ENCODE results near the gene C20orf173. TPM values are rescaled to one million over a fixed set of nuclear protein-coding genes. Genes with fewer than 3 reads are reported as not detected.

C20orf173 gene
- polyA plus RNA-seq, 1 of the 3 experiments (the other 2 are of a cell fraction): not detected

DNA sequence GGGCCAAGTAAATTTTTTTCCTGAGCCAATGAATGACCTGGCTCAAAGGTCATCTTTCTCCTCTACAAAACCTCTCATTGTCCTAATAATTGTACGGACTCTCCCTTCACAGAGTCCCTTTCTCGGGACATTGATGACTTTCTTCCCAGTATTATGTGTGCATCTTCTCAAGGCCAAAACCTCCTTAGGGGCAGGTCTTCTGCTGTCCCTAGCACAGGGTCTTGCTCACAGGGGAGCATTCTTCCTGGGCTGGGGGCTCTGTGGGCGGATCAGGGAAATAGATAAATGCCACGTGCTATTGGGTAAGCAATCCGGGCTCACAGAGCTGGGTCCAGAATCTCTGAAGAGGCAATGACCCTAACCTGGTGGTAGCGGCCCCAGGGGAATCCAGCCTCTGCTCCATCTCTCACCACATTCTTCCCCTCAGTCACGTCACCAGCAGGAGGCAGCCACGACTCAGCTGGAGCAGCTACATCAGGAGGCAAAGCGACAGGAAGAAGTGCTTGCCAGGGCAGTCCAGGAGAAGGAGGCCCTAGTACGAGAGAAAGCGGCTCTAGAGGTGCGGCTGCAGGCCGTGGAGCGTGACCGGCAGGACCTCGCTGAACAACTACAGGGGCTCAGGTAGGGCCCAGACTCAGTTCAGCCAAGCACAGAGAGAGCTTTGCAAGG is 50.5 kb downstream of the C20orf173 start:
- 94% methylated on average over 16 of the region's 16 CpGs for whole genome bisulfite sequencing (ENCODE audit: low lambda C conversion rate)
- no peaks in the 10 kb centered on the region for H3K27me3 ChIP-seq (ENCODE audit: insufficient read depth)
- no peak overlapping the region for H3K4me2 ChIP-seq
- H3K9ac ChIP-seq: no peak overlapping the region
- H3K9me2 ChIP-seq: no peaks in the 10 kb centered on the region
- H3K9me3 ChIP-seq: no peaks in the 10 kb centered on the region
- ChIA-PET POLR2A (no interaction called here), CTCF (interaction anchor here (0.7 to 1.5 kb wide), 3 partner anchors 12 to 40 kb away, joined by 3 to 9 read pairs (median 4); no protein-coding TSS in a partner anchor)
- no peaks in the 10 kb centered on the region for H3K4me1 ChIP-seq (ENCODE audit: control insufficient read depth in 1 of 2, insufficient read depth in 2 of 2, low read depth in 1 of 2, low read length in 1 of 2)
- H3K27ac ChIP-seq (ENCODE audit: low read depth in 2 of 2, low read length in 1 of 2): no peak overlapping the region
- no peaks in the 10 kb centered on the region for H3K79me2 ChIP-seq (ENCODE audit: insufficient read depth)
- no peaks in the 10 kb centered on the region for H3F3A ChIP-seq (replicated peaks; ENCODE audit: insufficient read depth)
- no peak for DNase-seq
- H2AFZ ChIP-seq (ENCODE audit: low read depth): no peak overlapping the region
- no peaks in the 10 kb centered on the region for H4K20me1 ChIP-seq (ENCODE audit: insufficient read depth)
- H3K4me3 ChIP-seq (ENCODE audit: low read depth in 2 of 2, low read length in 1 of 2): no peak overlapping the region
- peaks cover 31 to 57% of the 10 kb centered on the region in 2 experiments for H3K36me3 ChIP-seq (replicated peaks in 1 of 2; ENCODE audit: control insufficient read depth in 1 of 2, insufficient read depth in 2 of 2, low read length in 1 of 2)
- no peak for TF ChIP-seq SMC3 (IDR thresholded peaks at IDR 0.05; ENCODE audit: low read depth, low read length)
- no peak for TF ChIP-seq RFX5 (IDR thresholded peaks at IDR 0.05; ENCODE audit: low read length)
- TF ChIP-seq GATA2 (CRISPR knock-in tag; IDR thresholded peaks at IDR 0.05): no peak
- TF ChIP-seq, protein P1, sequence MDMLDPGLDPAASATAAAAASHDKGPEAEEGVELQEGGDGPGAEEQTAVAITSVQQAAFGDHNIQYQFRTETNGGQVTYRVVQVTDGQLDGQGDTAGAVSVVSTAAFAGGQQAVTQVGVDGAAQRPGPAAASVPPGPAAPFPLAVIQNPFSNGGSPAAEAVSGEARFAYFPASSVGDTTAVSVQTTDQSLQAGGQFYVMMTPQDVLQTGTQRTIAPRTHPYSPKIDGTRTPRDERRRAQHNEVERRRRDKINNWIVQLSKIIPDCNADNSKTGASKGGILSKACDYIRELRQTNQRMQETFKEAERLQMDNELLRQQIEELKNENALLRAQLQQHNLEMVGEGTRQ (IDR thresholded peaks at IDR 0.05; ENCODE audit: borderline replicate concordance, low read depth, low read length): no peak
- no peak for TF ChIP-seq TAF1 (IDR thresholded peaks at IDR 0.05; ENCODE audit: borderline replicate concordance, low read depth, low read length)
- TF ChIP-seq, protein P2, sequence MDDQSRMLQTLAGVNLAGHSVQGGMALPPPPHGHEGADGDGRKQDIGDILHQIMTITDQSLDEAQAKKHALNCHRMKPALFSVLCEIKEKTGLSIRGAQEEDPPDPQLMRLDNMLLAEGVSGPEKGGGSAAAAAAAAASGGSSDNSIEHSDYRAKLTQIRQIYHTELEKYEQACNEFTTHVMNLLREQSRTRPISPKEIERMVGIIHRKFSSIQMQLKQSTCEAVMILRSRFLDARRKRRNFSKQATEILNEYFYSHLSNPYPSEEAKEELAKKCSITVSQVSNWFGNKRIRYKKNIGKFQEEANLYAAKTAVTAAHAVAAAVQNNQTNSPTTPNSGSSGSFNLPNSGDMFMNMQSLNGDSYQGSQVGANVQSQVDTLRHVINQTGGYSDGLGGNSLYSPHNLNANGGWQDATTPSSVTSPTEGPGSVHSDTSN (IDR thresholded peaks at IDR 0.05): no peak
- no peak for TF ChIP-seq MXI1 (IDR thresholded peaks at IDR 0.05; ENCODE audit: low read depth, low read length)
- TF ChIP-seq RAD21 (IDR thresholded peaks at IDR 0.05; ENCODE audit: low read length): no peak
- TF ChIP-seq TCF12 (IDR thresholded peaks at IDR 0.05): no peak
- TF ChIP-seq GABPA (IDR thresholded peaks at IDR 0.05; ENCODE audit: low read depth): no peak
- TF ChIP-seq, protein P3, sequence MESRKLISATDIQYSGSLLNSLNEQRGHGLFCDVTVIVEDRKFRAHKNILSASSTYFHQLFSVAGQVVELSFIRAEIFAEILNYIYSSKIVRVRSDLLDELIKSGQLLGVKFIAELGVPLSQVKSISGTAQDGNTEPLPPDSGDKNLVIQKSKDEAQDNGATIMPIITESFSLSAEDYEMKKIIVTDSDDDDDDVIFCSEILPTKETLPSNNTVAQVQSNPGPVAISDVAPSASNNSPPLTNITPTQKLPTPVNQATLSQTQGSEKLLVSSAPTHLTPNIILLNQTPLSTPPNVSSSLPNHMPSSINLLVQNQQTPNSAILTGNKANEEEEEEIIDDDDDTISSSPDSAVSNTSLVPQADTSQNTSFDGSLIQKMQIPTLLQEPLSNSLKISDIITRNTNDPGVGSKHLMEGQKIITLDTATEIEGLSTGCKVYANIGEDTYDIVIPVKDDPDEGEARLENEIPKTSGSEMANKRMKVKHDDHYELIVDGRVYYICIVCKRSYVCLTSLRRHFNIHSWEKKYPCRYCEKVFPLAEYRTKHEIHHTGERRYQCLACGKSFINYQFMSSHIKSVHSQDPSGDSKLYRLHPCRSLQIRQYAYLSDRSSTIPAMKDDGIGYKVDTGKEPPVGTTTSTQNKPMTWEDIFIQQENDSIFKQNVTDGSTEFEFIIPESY (IDR thresholded peaks at IDR 0.05; ENCODE audit: borderline replicate concordance, low read depth): no peak
- TF ChIP-seq RCOR1 (IDR thresholded peaks at IDR 0.05; ENCODE audit: low read length): no peak
- TF ChIP-seq TEAD4 (IDR thresholded peaks at IDR 0.05; ENCODE audit: borderline replicate concordance, insufficient read depth): no peak

Other genes with a start within 250 kb of the C20orf173 start
- gene EIF6, start 244.9 kb downstream of the C20orf173 start, polyA plus RNA-seq (2012; rRNA removed): 343 and 356 TPM in 2 replicates
- gene FAM83C, start 237.2 kb downstream of the C20orf173 start, polyA plus RNA-seq (2012; rRNA removed): not detected in 2 replicates
- 41.5 and 55.7 TPM in 2 replicates for gene UQCC1, start 117.7 kb downstream of the C20orf173 start, polyA plus RNA-seq (2012; rRNA removed)
- gene GDF5, start 91.4 kb downstream of the C20orf173 start, polyA plus RNA-seq (2012; rRNA removed): 1.2 and 1.3 TPM in 2 replicates
- 13.3 and 14.6 TPM in 2 replicates for gene CEP250, start 74.1 kb downstream of the C20orf173 start, polyA plus RNA-seq (2012; rRNA removed)
- gene ERGIC3, start 12.4 kb upstream of the C20orf173 start, polyA plus RNA-seq (2012; rRNA removed): 661 and 799 TPM in 2 replicates
- 5.9 and 6.9 TPM in 2 replicates for gene SPAG4, start 86.2 kb upstream of the C20orf173 start, polyA plus RNA-seq (2012; rRNA removed)
- 217 and 279 TPM in 2 replicates for gene CPNE1, start 135.2 kb upstream of the C20orf173 start, polyA plus RNA-seq (2012; rRNA removed)
- gene RBM12, start 135.2 kb upstream of the C20orf173 start, polyA plus RNA-seq (2012; rRNA removed): 41.9 and 56.7 TPM in 2 replicates
- 75.6 and 89.7 TPM in 2 replicates for gene NFS1, start 169.7 kb upstream of the C20orf173 start, polyA plus RNA-seq (2012; rRNA removed)
- 1,087 and 1,273 TPM in 2 replicates for gene ROMO1, start 169.8 kb upstream of the C20orf173 start, polyA plus RNA-seq (2012; rRNA removed)
- 68.4 and 98.4 TPM in 2 replicates for gene RBM39, start 212.6 kb upstream of the C20orf173 start, polyA plus RNA-seq (2012; rRNA removed)
- 23.8 and 24.9 TPM in 2 replicates for gene PHF20, start 242.4 kb upstream of the C20orf173 start, polyA plus RNA-seq (2012; rRNA removed)